GM19397 (cell line): ENCODE results near the gene ZNF236.
"Not testable (repeated sequence)": the region's sequence is repeated elsewhere in the genome, so short reads cannot be mapped to it uniquely, and the experiment has no call there.

Experiments
- ATAC-seq: cut with Tn5 transposase; IDR thresholded peaks from one replicate; pipeline ENCODE4 v1.9.1; 2021; ENCODE audit warnings: mild to moderate bottlenecking, moderate library complexity; ENCODE audit not compliant: unreplicated experiment

The ZNF236 gene

DNA sequence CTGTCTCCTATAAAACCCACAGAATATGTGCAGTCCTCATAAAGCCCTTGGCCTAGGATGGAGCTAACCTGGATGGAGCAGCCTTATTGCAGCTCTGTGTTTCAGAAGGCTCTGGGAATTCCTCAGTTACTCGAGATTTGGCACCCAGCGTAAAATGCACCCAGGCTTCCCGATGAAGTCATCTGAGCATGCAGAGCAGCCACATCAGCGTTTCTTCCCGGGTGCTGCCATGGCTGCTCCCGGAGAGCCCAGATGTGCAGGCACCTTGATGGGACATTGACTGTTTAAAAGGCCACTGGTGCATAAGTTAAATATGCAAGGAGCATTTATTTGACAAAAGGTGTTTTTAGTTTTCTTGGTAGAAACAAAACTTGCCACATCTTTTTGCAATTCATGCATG is 195.0 kb downstream of the ZNF236 start:
- no peak for ATAC-seq

DNA sequence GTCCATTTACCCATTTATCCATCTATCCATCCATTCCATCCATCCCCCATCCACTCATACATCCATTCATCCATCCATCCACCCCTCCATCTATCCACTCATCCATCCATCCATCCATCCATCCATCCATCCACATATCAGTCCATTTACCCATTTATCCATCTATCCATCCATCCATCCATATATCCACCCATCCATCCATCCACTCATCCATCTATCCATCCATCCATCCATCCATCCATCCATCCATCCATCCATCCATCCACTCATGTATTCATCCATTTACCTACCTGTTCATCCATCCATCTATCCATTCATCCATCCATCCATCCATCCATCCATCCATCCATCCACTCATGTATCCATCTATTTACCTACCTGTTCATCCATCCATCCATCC is 196.3 kb downstream of the ZNF236 start:
- ATAC-seq: not testable (repeated sequence)

DNA sequence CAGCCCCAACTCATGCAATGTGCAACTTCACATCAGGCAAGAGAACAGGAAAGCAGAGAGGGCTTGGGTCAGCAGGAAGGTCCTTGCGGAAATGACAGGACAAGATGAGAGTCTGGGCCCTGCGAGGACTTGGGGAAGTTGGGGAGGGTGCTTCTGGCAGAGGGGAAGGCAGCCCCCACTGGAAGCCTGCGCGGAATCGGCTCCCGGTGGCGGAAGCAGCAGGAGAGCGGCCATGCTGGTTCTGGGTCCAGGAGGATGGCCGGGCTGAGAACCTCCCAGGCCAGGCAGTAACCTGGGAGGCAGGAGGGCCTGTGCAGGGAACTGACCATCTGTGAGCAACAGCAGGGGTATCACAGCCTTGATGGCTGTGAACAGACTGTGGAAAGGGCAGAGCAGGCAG is 197.3 kb downstream of the ZNF236 start:
- ATAC-seq: no peak
